ENCODE data around the gene NFIA.

NFIA gene

DNA sequence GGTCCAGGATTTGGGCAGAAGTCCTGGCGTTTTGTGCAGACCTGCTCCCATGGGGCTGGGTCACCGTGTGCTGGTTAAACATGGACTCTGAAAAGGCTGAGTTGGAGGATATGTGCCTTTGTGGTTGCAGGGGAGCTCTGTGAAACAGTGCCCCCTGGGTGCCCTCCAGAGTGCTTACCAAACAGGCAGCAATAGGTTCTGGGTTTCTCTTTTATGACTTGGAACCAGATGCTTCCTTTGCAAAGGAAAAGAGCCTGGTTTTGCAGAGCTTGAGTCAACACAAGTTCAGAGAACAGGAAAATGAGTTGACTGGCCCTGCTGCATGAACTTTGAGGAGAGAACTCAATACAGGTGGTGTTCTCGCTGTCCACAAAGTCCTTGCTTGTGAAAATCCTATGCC lies 353.7 kb downstream of the NFIA start:
- Histone ChIP-seq H3K4me3 (ENCODE audit: severe bottlenecking) (no peak overlapping the region), H3K9me3 (ENCODE audit: severe bottlenecking) (no peaks in the 10 kb centered on the region), H3K36me3 (ENCODE audit: low read depth) (no peaks in the 10 kb centered on the region), H3K27me3 (ENCODE audit: insufficient read depth, poor library complexity, severe bottlenecking) (no peaks in the 10 kb centered on the region), H3K27ac (ENCODE audit: poor library complexity, severe bottlenecking) (no peak overlapping the region), H3K4me1 (ENCODE audit: insufficient read depth, poor library complexity, severe bottlenecking) (peaks cover 3% of the 10 kb centered on the region)
- TF ChIP-seq, protein P1, sequence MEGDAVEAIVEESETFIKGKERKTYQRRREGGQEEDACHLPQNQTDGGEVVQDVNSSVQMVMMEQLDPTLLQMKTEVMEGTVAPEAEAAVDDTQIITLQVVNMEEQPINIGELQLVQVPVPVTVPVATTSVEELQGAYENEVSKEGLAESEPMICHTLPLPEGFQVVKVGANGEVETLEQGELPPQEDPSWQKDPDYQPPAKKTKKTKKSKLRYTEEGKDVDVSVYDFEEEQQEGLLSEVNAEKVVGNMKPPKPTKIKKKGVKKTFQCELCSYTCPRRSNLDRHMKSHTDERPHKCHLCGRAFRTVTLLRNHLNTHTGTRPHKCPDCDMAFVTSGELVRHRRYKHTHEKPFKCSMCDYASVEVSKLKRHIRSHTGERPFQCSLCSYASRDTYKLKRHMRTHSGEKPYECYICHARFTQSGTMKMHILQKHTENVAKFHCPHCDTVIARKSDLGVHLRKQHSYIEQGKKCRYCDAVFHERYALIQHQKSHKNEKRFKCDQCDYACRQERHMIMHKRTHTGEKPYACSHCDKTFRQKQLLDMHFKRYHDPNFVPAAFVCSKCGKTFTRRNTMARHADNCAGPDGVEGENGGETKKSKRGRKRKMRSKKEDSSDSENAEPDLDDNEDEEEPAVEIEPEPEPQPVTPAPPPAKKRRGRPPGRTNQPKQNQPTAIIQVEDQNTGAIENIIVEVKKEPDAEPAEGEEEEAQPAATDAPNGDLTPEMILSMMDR (IDR thresholded peaks at IDR 0.05; ENCODE audit: poor library complexity, severe bottlenecking), result no peak
- no peak for DNase-seq (ENCODE audit: low spot score)
- ATAC-seq (ENCODE audit: low read depth), result no peak

DNA sequence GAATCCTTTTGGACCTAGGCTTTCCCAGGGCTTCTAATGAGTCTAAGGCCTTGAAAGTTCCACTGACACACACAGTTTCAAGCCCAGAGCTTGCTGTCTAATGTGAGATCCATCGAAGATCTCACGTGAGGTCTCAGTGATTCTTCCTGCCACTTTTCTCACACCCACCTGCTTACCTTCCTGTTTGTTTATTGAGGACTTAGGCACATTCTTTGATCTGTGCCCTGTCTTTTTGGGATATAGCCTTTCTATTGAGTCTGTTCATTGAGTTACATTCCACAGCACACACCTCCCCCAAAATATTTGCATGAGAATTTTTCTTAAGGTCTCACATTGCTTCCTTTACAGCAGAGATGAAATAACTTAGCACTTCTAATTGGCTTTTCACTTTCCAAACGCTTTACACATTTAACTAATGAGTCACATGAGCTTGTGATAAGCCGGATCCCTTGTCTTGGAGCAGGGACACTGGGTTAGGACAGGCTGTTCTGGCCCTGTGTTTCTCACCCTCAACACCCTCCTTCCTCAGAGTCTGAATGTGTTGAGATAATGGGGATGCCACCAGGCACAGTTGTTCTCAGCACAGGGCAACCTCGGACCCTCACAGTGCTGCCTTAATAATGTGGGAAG lies 354.2 kb downstream of the NFIA start:
- ATAC-seq (ENCODE audit: low read depth) (no peak), DNase-seq (ENCODE audit: low spot score) (no peak)
- no peak overlapping the region for H3K4me3 ChIP-seq (ENCODE audit: severe bottlenecking)
- no peak overlapping the region for H3K27ac ChIP-seq (ENCODE audit: poor library complexity, severe bottlenecking)
- H3K27me3 ChIP-seq (ENCODE audit: insufficient read depth, poor library complexity, severe bottlenecking), result no peaks in the 10 kb centered on the region
- TF ChIP-seq, protein P1 (IDR thresholded peaks at IDR 0.05; ENCODE audit: poor library complexity, severe bottlenecking), result no peak
- no peaks in the 10 kb centered on the region for H3K9me3 ChIP-seq (ENCODE audit: severe bottlenecking)
- H3K4me1 ChIP-seq (ENCODE audit: insufficient read depth, poor library complexity, severe bottlenecking), result peaks cover 3% of the 10 kb centered on the region
- H3K36me3 ChIP-seq (ENCODE audit: low read depth), result no peaks in the 10 kb centered on the region

DNA sequence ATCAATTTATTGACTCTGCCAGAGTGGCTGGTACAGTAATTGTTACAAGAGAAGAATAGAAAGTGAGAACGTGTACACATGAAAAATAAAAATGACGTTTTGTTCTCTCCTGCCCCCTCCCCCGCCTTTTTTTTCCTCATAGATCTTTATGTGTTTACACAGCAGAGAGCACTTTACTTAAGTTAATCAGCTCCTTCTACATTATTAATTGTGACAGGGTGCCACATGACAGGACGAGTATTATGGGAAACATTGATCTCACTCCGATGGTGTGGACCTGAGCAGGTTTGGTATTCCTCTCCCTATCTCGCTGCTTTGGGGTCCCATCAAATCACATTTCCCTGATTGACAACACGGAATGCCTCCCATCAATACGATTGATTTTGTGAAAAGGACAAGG lies 356.9 kb downstream of the NFIA start:
- no peak overlapping the region for H3K27ac ChIP-seq (ENCODE audit: poor library complexity, severe bottlenecking)
- ATAC-seq (ENCODE audit: low read depth) (no peak), DNase-seq (ENCODE audit: low spot score) (no peak)
- peaks cover 3% of the 10 kb centered on the region for H3K4me1 ChIP-seq (ENCODE audit: insufficient read depth, poor library complexity, severe bottlenecking)
- no peaks in the 10 kb centered on the region for H3K27me3 ChIP-seq (ENCODE audit: insufficient read depth, poor library complexity, severe bottlenecking)
- TF ChIP-seq, protein P1 (IDR thresholded peaks at IDR 0.05; ENCODE audit: poor library complexity, severe bottlenecking), result no peak
- H3K36me3 ChIP-seq (ENCODE audit: low read depth), result no peaks in the 10 kb centered on the region
- H3K9me3 ChIP-seq (ENCODE audit: severe bottlenecking), result no peaks in the 10 kb centered on the region
- H3K4me3 ChIP-seq (ENCODE audit: severe bottlenecking), result no peak overlapping the region

DNA sequence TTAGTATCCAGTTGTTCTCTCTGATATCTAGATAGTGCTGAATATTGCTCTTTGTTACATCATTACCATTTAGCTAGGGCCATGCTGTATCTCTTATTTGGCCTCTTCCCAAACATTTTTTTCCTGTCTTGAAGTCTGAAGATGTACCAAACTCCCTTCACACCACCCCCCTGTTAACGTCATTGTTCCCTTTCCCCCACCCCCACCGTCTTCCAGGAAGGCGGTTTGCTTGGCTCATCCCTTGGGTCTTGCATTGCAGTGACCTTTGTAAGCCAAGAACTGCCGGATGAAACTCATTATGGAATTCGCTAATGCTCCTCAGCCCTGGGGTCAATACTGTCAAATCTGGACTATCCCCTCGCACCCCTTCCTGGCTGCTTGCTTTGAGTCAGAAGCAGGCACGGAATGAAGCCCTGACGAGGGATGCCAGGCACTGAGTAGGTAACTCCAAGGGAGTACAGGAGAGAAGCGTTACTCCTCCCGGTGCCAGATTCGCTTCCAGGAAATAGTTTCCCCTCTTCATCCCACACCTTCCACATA lies 359.4 kb downstream of the NFIA start:
- ATAC-seq (ENCODE audit: low read depth) (no peak), DNase-seq (ENCODE audit: low spot score) (no peak)
- no peaks in the 10 kb centered on the region for H3K27me3 ChIP-seq (ENCODE audit: insufficient read depth, poor library complexity, severe bottlenecking)
- no peaks in the 10 kb centered on the region for H3K9me3 ChIP-seq (ENCODE audit: severe bottlenecking)
- H3K36me3 ChIP-seq (ENCODE audit: low read depth), result no peaks in the 10 kb centered on the region
- H3K4me3 ChIP-seq (ENCODE audit: severe bottlenecking), result no peak overlapping the region
- TF ChIP-seq, protein P1 (IDR thresholded peaks at IDR 0.05; ENCODE audit: poor library complexity, severe bottlenecking), result no peak
- H3K4me1 ChIP-seq (ENCODE audit: insufficient read depth, poor library complexity, severe bottlenecking), result no peaks in the 10 kb centered on the region
- no peak overlapping the region for H3K27ac ChIP-seq (ENCODE audit: poor library complexity, severe bottlenecking)

DNA sequence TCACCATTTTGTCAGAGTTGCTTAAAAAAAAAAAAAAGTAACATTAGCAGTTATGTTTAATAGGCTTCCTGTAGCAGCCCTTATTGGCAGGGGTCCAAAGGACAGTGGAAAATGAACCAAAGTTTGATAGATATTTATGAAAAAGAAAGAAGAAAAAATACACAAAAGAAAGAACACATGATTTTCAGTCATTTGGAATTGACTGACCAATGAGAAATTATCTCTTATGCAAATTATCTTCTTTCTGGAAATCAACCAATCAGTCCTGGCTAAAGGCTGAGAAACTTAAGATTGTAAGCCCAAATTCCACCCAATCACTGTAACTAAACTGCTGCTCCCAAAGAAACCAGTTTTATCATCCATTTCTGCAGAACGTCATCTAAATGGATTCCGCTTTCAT lies 360.2 kb downstream of the NFIA start:
- Histone ChIP-seq H3K27ac (ENCODE audit: poor library complexity, severe bottlenecking) (no peak overlapping the region), H3K4me1 (ENCODE audit: insufficient read depth, poor library complexity, severe bottlenecking) (no peaks in the 10 kb centered on the region), H3K27me3 (ENCODE audit: insufficient read depth, poor library complexity, severe bottlenecking) (no peaks in the 10 kb centered on the region), H3K4me3 (ENCODE audit: severe bottlenecking) (no peak overlapping the region), H3K36me3 (ENCODE audit: low read depth) (no peaks in the 10 kb centered on the region), H3K9me3 (ENCODE audit: severe bottlenecking) (no peaks in the 10 kb centered on the region)
- TF ChIP-seq, protein P1 (IDR thresholded peaks at IDR 0.05; ENCODE audit: poor library complexity, severe bottlenecking), result no peak
- DNase-seq (ENCODE audit: low spot score) (no peak), ATAC-seq (ENCODE audit: low read depth) (no peak)

Data from RWPE2 (cell line).